MM.1S (cell line): ENCODE measurements around the gene MEGF8.

Source experiments
- DNase-seq: peaks from one replicate; pipeline ENCODE4 v3.0.0-alpha.2; 2015
- H2AFZ ChIP-seq: fragments of 300-600 bp; sonication (generic); 2 replicates; pipeline ENCODE4 v1.6.0; 2016; ENCODE audit warnings: antibody characterized with exemption, low read length
- H3F3A ChIP-seq: fragments of 300-600 bp; sonication (generic); 2 replicates; pipeline ENCODE4 v1.6.1; 2016; ENCODE audit warnings: mild to moderate bottlenecking, antibody characterized with exemption, low read length, moderate library complexity, mixed read lengths; ENCODE audit not compliant: insufficient read depth
- H3K27ac ChIP-seq: fragments of 300-600 bp; sonication (generic); 2 replicates; pipeline ENCODE4 v1.5.1; 2016; ENCODE audit warnings: mild to moderate bottlenecking, low read length
- H3K27me3 ChIP-seq: fragments of 300-600 bp; sonication (generic); replicated peaks from 2 replicates; pipeline ENCODE4 v1.6.0; 2016; ENCODE audit warnings: low read length; ENCODE audit not compliant: insufficient read depth
- H3K36me3 ChIP-seq: fragments of 300-600 bp; sonication (generic); replicated peaks from 2 replicates; pipeline ENCODE4 v1.6.1; 2016; ENCODE audit warnings: mild to moderate bottlenecking, low read length, mixed read lengths; ENCODE audit not compliant: insufficient read depth
- H3K4me1 ChIP-seq: fragments of 300-600 bp; sonication (generic); 2 replicates; pipeline ENCODE4 v1.6.1; 2016; ENCODE audit warnings: low read length, mixed read lengths
- H3K4me2 ChIP-seq: fragments of 300-600 bp; sonication (generic); 2 replicates; pipeline ENCODE4 v1.6.0; 2016; ENCODE audit warnings: low read depth, low read length
- H3K4me3 ChIP-seq: fragments of 300-600 bp; sonication (generic); 2 replicates; pipeline ENCODE4 v1.5.1; 2016; ENCODE audit warnings: low read length, mixed read lengths
- H3K79me2 ChIP-seq: fragments of 300-600 bp; sonication (generic); 2 replicates; pipeline ENCODE4 v1.6.1; 2016; ENCODE audit warnings: mixed run types, low read length, mixed read lengths
- H3K9ac ChIP-seq: fragments of 300-600 bp; sonication (generic); 2 replicates; pipeline ENCODE4 v1.6.1; 2016; ENCODE audit warnings: low read length, mixed read lengths
- H3K9me2 ChIP-seq: fragments of 300-600 bp; sonication (generic); replicated peaks from 2 replicates; pipeline ENCODE4 v1.6.1; 2016; ENCODE audit warnings: mild to moderate bottlenecking, low read length, mixed read lengths; ENCODE audit not compliant: insufficient read depth
- H3K9me3 ChIP-seq: fragments of 300-600 bp; sonication (generic); replicated peaks from 2 replicates; pipeline ENCODE4 v1.6.1; 2016; ENCODE audit warnings: mild to moderate bottlenecking, low read length, mixed read lengths; ENCODE audit not compliant: insufficient read depth
- H4K20me1 ChIP-seq: fragments of 300-600 bp; sonication (generic); 2 replicates; pipeline ENCODE4 v1.6.1; 2016; ENCODE audit warnings: mild to moderate bottlenecking, low read length, moderate library complexity, mixed read lengths; ENCODE audit not compliant: insufficient read depth
- CTCF ChIP-seq: fragments of 300-600 bp; sonication (generic); IDR thresholded peaks from 2 replicates; pipeline ENCODE4 v1.5.1; 2016; ENCODE audit warnings: antibody characterized with exemption, low read length, mixed read lengths
- EZH2 ChIP-seq: fragments of 300-600 bp; sonication (generic); optimal IDR thresholded peaks from 2 replicates; pipeline ENCODE3; 2017; ENCODE audit warnings: low read depth, mild to moderate bottlenecking, antibody characterized with exemption, low read length, mixed read lengths
- EZH2phosphoT487 ChIP-seq: fragments of 300-600 bp; sonication (generic); IDR thresholded peaks from 2 replicates; pipeline ENCODE4 v1.6.1; 2018; ENCODE audit warnings: antibody characterized with exemption, low read length

MEGF8 gene

GRCh38 chr19:42281827-42282762 lies 43.3 kb upstream of the MEGF8 start:
- Histone ChIP-seq H3K9me2 (no peaks in the 10 kb centered on the region), H3K27me3 (no peaks in the 10 kb centered on the region), H3K79me2 (peaks cover 19% of the 10 kb centered on the region), H4K20me1 (no peaks in the 10 kb centered on the region), H3K4me1 (peaks cover 21% of the 10 kb centered on the region), H3K9me3 (no peaks in the 10 kb centered on the region), H3K4me2 (no peak overlapping the region), H2AFZ (no peak overlapping the region), H3K9ac (no peak overlapping the region), H3K36me3 (no peaks in the 10 kb centered on the region), H3F3A (peaks cover 9% of the 10 kb centered on the region; the same call in 1 of the 2 replicates), H3K4me3 (no peak overlapping the region), H3K27ac (no peak overlapping the region)
- TF ChIP-seq EZH2phosphoT487 = no peak
- TF ChIP-seq CTCF = no peak
- no peak for TF ChIP-seq EZH2
- DNase-seq = no peak

GRCh38 chr19:42282819-42283187 lies 42.6 kb upstream of the MEGF8 start:
- Histone ChIP-seq H3K4me3 (peak overlapping the region; percentile 77), H3K4me1 (peaks cover 21% of the 10 kb centered on the region), H2AFZ (no peak overlapping the region; the same call in 1 of the 2 replicates), H3K27ac (no peak overlapping the region), H3K4me2 (peak overlapping the region; percentile 87), H3K27me3 (no peaks in the 10 kb centered on the region), H3K9me2 (no peaks in the 10 kb centered on the region), H4K20me1 (no peaks in the 10 kb centered on the region), H3K9ac (peak overlapping the region; percentile 66; the same call in 1 of the 2 replicates), H3K9me3 (no peaks in the 10 kb centered on the region), H3F3A (peaks cover 9% of the 10 kb centered on the region; the same call in 1 of the 2 replicates), H3K79me2 (peaks cover 19% of the 10 kb centered on the region), H3K36me3 (no peaks in the 10 kb centered on the region)
- TF ChIP-seq EZH2 (no peak), CTCF (no peak), EZH2phosphoT487 (no peak)
- no peak for DNase-seq

GRCh38 chr19:42283188-42284065 lies 42.0 kb upstream of the MEGF8 start:
- TF ChIP-seq CTCF (no peak), EZH2 (no peak), EZH2phosphoT487 (no peak)
- peaks cover 9% of the 10 kb centered on the region; the same call in 1 of the 2 replicates for H3F3A ChIP-seq
- peaks cover 19% of the 10 kb centered on the region for H3K79me2 ChIP-seq
- H3K9me2 ChIP-seq = no peaks in the 10 kb centered on the region
- peak overlapping the region; percentile 66 for H3K9ac ChIP-seq
- DNase-seq = peak; percentile 95
- peak overlapping the region; percentile 77 for H3K4me3 ChIP-seq
- no peaks in the 10 kb centered on the region for H3K27me3 ChIP-seq
- H3K4me2 ChIP-seq = peak overlapping the region; percentile 87
- H2AFZ ChIP-seq = peak overlapping the region; percentile 61
- H4K20me1 ChIP-seq = no peaks in the 10 kb centered on the region
- peak overlapping the region; percentile 40; the same call in 1 of the 2 replicates for H3K27ac ChIP-seq
- H3K36me3 ChIP-seq = no peaks in the 10 kb centered on the region
- peaks cover 21% of the 10 kb centered on the region for H3K4me1 ChIP-seq
- no peaks in the 10 kb centered on the region for H3K9me3 ChIP-seq
